T-cell (primary cell): ENCODE measurements around the gene DSCAML1. TPM values are rescaled to one million over a fixed set of nuclear protein-coding genes. Genes with fewer than 3 reads are reported as not detected.

Experiments
- ATAC-seq, 4 experiments: fragments of 200-7000 bp in 3 of 4; fragments of 150-1000 bp in 1 of 4; cut with Tn5 transposase; replicated peaks in 1 of 4; 1 replicate in 3 of 4; 2 replicates in 1 of 4; pipeline ENCODE4 v1.10.0; 2021; ENCODE audit warnings: moderate library complexity in 3 of 4, mild to moderate bottlenecking in 2 of 4, moderate number of reproducible peaks in 1 of 4
- CTCF ChIA-PET, 2 donors: fragments of 300-600 bp; sonication (Branson Sonifier 250); formaldehyde crosslinking; loops; one replicate each; lab custom pipeline; 2022; ENCODE audit warnings: antibody characterized with exemption in 2 of 2; lab: Charles Lee
- POLR2A ChIA-PET, 2 donors: fragments of 300-600 bp; sonication (Branson Sonifier 250); formaldehyde crosslinking; loops; one replicate each; lab custom pipeline; 2022; ENCODE audit warnings: antibody characterized with exemption in 2 of 2; lab: Charles Lee
- DNase-seq, 35 experiments: peaks; one replicate each; pipeline versions ENCODE4 v3.0.0 to v3.0.0-alpha.2; 2013 to 2023
- H3K27ac ChIP-seq: one replicate; pipeline ENCODE4 v1.5.1; 2013; ENCODE audit warnings: low read length
- H3K27me3 ChIP-seq, 2 experiments: replicated peaks in 1 of 2; 1 replicate in 1 of 2; 2 replicates in 1 of 2; pipeline versions ENCODE4 v1.6.1 to v1.7.0; 2013; ENCODE audit warnings: low read length in 1 of 2, mixed read lengths in 1 of 2; ENCODE audit not compliant: control insufficient read depth in 2 of 2, insufficient read depth in 2 of 2; ENCODE audit errors: extremely low read depth in 1 of 2
- H3K36me3 ChIP-seq, 2 donors: 1 replicate in 1 of 2; 2 replicates in 1 of 2; pipeline versions ENCODE4 v1.6.1 to v1.7.0; 2013; ENCODE audit warnings: low read length in 1 of 2; ENCODE audit not compliant: control insufficient read depth in 2 of 2, insufficient read depth in 1 of 2; ENCODE audit errors: extremely low read depth in 1 of 2
- H3K4me1 ChIP-seq, 2 experiments: 1 replicate in 1 of 2; 2 replicates in 1 of 2; pipeline versions ENCODE4 v1.6.1 to v1.7.0; 2013; ENCODE audit warnings: low read length in 2 of 2, mixed read lengths in 1 of 2; ENCODE audit not compliant: insufficient read depth in 2 of 2, control insufficient read depth in 1 of 2; ENCODE audit errors: extremely low read depth in 1 of 2
- H3K4me3 ChIP-seq, 2 donors: 1 replicate in 1 of 2; 2 replicates in 1 of 2; pipeline versions ENCODE4 v1.5.1 to v1.7.0; 2013; ENCODE audit warnings: mild to moderate bottlenecking in 2 of 2, low read length in 1 of 2, moderate library complexity in 1 of 2; ENCODE audit not compliant: control insufficient read depth in 1 of 2; ENCODE audit errors: extremely low read depth in 1 of 2
- H3K9me3 ChIP-seq: 2 replicates; pipeline ENCODE4 v1.7.0; 2013
- H3K27ac Mint-ChIP-seq, 2 donors: one replicate each; pipeline ENCODE4 v1.8.0; 2020 to 2021; ENCODE audit warnings: mild to moderate bottlenecking in 2 of 2, mixed read lengths in 2 of 2
- H3K27me3 Mint-ChIP-seq, 2 donors: one replicate each; pipeline ENCODE4 v1.8.0; 2021 to 2022; ENCODE audit warnings: mixed read lengths in 2 of 2
- H3K36me3 Mint-ChIP-seq: one replicate; pipeline ENCODE4 v1.8.0; 2021; ENCODE audit warnings: mixed read lengths
- H3K4me1 Mint-ChIP-seq, 3 donors: one replicate each; pipeline ENCODE4 v1.8.0; 2020 to 2022; ENCODE audit warnings: mixed read lengths in 3 of 3, mild to moderate bottlenecking in 1 of 3
- H3K4me3 Mint-ChIP-seq, 3 donors: one replicate each; pipeline ENCODE4 v1.8.0; 2020 to 2022; ENCODE audit warnings: mild to moderate bottlenecking in 3 of 3, mixed read lengths in 3 of 3, moderate library complexity in 3 of 3
- H3K9me3 Mint-ChIP-seq, 3 donors: one replicate each; pipeline ENCODE4 v1.8.0; 2020 to 2022; ENCODE audit warnings: mixed read lengths in 3 of 3
- WGBS: methylation state at CpG from one replicate; pipeline ENCODE4 v1.1.5; 2013; ENCODE audit warnings: missing lambda C conversion rate; ENCODE audit not compliant: insufficient coverage; 5-methylcytosine and 5-hydroxymethylcytosine counted together
- total RNA-seq, 35 experiments: library from RNA in 6 of 35; stranded (reverse) in 6 of 35; fragments of 120-200 nt in 1 of 35; gene quantifications; one replicate each; pipeline versions ENCODE4 v1.2.1 to v1.2.4 and lab custom pipeline; 2013 to 2026

DSCAML1 gene
- total RNA-seq, 5 donors from 2014 or later (not counting 1 experiment from before 2014, with no cell fraction given) = 0.15 to 2.4 (median 0.96) TPM

DNA sequence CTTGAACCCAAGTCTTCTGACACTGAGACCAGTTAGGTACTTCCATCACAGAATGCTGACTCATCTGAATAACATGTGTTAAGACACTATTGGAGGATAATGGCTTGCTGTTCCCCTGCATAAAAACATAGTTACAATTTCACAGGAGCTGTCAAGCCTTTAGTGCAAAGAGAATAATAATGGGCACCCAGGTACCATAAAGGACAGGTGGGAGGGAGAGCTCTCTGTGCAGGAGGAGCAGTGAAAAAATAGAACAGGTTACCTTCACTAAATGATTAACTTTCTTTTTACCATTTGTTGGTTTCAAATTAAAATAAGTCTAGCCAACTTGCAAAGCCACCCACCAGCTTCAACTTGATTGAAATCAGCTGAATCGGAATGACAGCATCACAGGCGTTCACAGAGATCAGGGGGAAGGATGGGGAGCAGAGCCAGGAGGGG lies 173.2 kb downstream of the DSCAML1 start:
- Mint-ChIP-seq H3K27ac (no peak overlapping the region), H3K9me3 (peaks cover 6 to 8% (median 8%) of the 10 kb centered on the region in 3 donors), H3K4me3 (no peak overlapping the region), H3K27me3 (peaks cover 11% of the 10 kb centered on the region in 2 donors), H3K36me3 (no peaks in the 10 kb centered on the region), H3K4me1 (no peaks in the 10 kb centered on the region)
- Histone ChIP-seq H3K4me1 (no peaks in the 10 kb centered on the region), H3K4me3 (no peak overlapping the region), H3K27me3 (peaks cover 0 to 22% of the 10 kb centered on the region in 2 experiments), H3K36me3 (no peaks in the 10 kb centered on the region), H3K9me3 (no peaks in the 10 kb centered on the region), H3K27ac (no peak overlapping the region)
- 58% methylated on average over 2 of the region's 2 CpGs for WGBS
- ATAC-seq = no peak
- CTCF ChIA-PET = no interaction called here
- no peak for DNase-seq
- POLR2A ChIA-PET = no interaction called here

DNA sequence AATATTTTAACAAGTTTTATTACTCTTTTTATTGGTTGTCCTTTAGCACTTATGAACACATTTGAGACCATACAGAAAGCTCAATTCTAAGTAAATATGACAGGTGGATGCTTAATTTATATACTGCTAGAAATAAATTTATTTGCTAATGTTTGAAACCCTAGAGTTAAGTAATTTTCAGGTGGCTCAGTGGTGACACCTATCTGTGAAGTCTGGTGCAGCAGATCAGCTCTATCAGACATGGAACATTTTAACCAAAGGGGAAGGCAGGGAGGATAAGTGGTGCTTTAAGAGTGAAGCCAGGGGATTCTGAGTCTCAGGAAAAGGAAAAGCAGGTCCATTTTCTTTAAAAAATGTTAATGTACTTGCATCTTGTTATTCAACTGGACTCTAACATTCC lies 175.8 kb downstream of the DSCAML1 start:
- no peak overlapping the region for H3K4me3 ChIP-seq
- peaks cover 0 to 24% of the 10 kb centered on the region in 2 experiments for H3K27me3 ChIP-seq
- Mint-ChIP-seq H3K4me1 (no peaks in the 10 kb centered on the region), H3K27me3 (peaks cover 0 to 7% of the 10 kb centered on the region in 2 donors), H3K9me3 (peaks cover 6 to 8% (median 8%) of the 10 kb centered on the region in 3 donors), H3K4me3 (no peak overlapping the region), H3K27ac (no peak overlapping the region), H3K36me3 (no peaks in the 10 kb centered on the region)
- H3K4me1 ChIP-seq = no peaks in the 10 kb centered on the region
- no peaks in the 10 kb centered on the region for H3K36me3 ChIP-seq
- POLR2A ChIA-PET = no interaction called here
- DNase-seq (no peak), ATAC-seq (no peak)
- no peak overlapping the region for H3K27ac ChIP-seq
- no peaks in the 10 kb centered on the region for H3K9me3 ChIP-seq
- CTCF ChIA-PET = interaction anchor here (0.6 to 1.1 kb wide), 2 partner anchors 11 to 34 kb away, joined by 3 read pairs; no protein-coding TSS in a partner anchor

DNA sequence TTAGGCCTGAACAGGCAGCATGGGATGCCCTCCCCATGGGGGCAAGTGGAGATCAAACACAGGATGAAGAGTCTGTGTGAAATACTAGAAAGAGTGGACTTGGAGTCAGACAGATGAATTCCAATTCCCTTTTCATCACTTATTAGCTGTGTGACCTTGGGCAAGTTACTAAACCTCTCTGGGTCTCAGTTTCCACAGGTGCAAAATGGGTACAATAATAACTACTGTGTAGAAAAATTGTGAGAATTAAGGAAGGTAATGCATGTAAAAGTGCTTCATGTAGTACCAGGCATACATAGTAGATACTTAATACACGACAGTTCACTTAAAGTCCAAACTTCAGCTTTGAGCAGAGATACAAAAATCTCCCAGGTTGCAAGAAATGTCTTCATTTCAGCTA lies 176.4 kb downstream of the DSCAML1 start:
- no peak overlapping the region for H3K27ac ChIP-seq
- H3K36me3 ChIP-seq = no peaks in the 10 kb centered on the region
- no CpG with 5 or more reads among the region's 1 CpG for WGBS
- Mint-ChIP-seq H3K9me3 (peaks cover 6 to 8% (median 8%) of the 10 kb centered on the region in 3 donors), H3K27me3 (peaks cover 2 to 7% of the 10 kb centered on the region in 2 donors), H3K36me3 (no peaks in the 10 kb centered on the region), H3K4me3 (no peak overlapping the region), H3K27ac (no peak overlapping the region), H3K4me1 (no peaks in the 10 kb centered on the region)
- CTCF ChIA-PET = interaction anchor here in 1 of 2 donors (0.6 kb wide), 1 partner anchor 34 kb away, joined by 3 read pairs; no protein-coding TSS in a partner anchor
- DNase-seq (no peak), ATAC-seq (no peak)
- H3K4me1 ChIP-seq = no peaks in the 10 kb centered on the region
- H3K27me3 ChIP-seq = peaks cover 0 to 24% of the 10 kb centered on the region in 2 experiments
- H3K9me3 ChIP-seq = no peaks in the 10 kb centered on the region
- no peak overlapping the region for H3K4me3 ChIP-seq
- POLR2A ChIA-PET = no interaction called here

DNA sequence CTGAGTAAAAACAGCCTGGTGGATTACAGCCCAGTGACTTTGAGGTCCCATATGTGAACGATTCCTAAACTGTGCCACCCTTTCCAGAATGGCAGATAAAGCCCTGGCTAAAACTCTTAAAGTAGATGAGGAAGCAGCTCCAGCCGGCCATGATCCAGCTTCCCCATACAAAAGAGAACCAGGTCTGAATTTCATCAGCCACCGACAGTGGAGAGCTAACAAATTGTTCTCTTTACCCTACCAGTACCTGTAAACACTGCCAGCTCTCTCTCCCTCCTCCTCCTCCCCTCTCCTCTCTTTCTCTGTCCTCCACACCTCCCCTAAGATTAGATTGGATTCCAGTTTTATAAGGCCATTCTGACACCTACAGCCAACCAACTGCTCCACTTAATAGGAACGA lies 176.9 kb downstream of the DSCAML1 start:
- Mint-ChIP-seq H3K4me1 (no peaks in the 10 kb centered on the region), H3K36me3 (no peaks in the 10 kb centered on the region), H3K27ac (no peak overlapping the region), H3K27me3 (peaks cover 6 to 10% of the 10 kb centered on the region in 2 donors), H3K9me3 (peaks cover 6 to 8% (median 8%) of the 10 kb centered on the region in 3 donors), H3K4me3 (no peak overlapping the region)
- no peak overlapping the region for H3K27ac ChIP-seq
- H3K4me1 ChIP-seq = no peaks in the 10 kb centered on the region
- WGBS = 62% methylated on average over 4 of the region's 4 CpGs
- ChIA-PET POLR2A (no interaction called here), CTCF (no interaction called here)
- H3K27me3 ChIP-seq = peaks cover 0 to 21% of the 10 kb centered on the region in 2 experiments
- no peaks in the 10 kb centered on the region for H3K9me3 ChIP-seq
- H3K36me3 ChIP-seq = no peaks in the 10 kb centered on the region
- ATAC-seq (no peak), DNase-seq (no peak)
- no peak overlapping the region for H3K4me3 ChIP-seq

DNA sequence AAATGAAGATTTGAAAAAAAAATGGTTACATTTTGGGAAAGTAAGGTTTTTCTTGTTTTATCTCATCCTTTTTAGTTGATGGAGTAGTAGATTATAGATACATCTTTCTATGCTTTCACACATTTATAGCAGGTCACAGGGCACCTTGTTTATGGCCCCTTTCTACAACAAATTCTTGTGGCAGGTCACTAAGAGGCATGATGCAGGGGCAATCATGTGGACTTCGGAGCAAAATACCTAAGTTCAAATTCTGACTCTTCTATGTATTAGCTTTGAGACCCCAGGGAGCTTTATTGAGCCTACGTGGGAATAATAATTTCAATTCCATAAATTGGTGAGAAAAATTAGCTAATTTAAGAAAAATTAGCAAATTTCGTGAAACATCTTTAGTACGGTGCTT lies 177.4 kb downstream of the DSCAML1 start:
- H3K36me3 ChIP-seq = no peaks in the 10 kb centered on the region
- no peaks in the 10 kb centered on the region for H3K9me3 ChIP-seq
- WGBS = 80% methylated on average over 2 of the region's 4 CpGs
- H3K9me3 Mint-ChIP-seq = peaks cover 6 to 11% (median 8%) of the 10 kb centered on the region in 3 donors
- ATAC-seq (no peak), DNase-seq (no peak)
- H3K4me1 Mint-ChIP-seq = no peaks in the 10 kb centered on the region
- no peak overlapping the region for H3K4me3 Mint-ChIP-seq
- POLR2A ChIA-PET = no interaction called here
- H3K36me3 Mint-ChIP-seq = no peaks in the 10 kb centered on the region
- H3K27me3 Mint-ChIP-seq = peaks cover 10 to 12% of the 10 kb centered on the region in 2 donors
- peaks cover 0 to 23% of the 10 kb centered on the region in 2 experiments for H3K27me3 ChIP-seq
- no peak overlapping the region for H3K4me3 ChIP-seq
- CTCF ChIA-PET = no interaction called here
- H3K27ac Mint-ChIP-seq = no peak overlapping the region
- no peaks in the 10 kb centered on the region for H3K4me1 ChIP-seq
- H3K27ac ChIP-seq = no peak overlapping the region

DNA sequence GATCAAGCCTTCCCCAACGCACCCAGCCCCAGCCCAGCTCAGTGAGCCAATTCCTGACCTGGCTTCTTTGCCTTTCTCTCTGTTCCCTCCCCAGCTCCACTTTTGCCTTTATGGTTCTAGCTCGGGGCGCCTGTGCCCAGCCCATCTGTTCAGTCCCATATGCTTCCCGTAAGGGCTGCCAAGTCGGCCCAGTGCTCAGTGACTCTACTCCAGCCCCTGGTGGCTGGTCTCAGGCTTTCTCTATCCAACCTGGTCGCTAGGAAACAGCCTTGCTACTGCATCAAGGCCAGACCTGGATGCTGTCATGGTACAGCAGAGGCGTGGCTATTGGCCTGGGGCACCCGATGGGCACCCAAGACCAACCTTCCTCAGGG lies 178.0 kb downstream of the DSCAML1 start:
- ATAC-seq = no peak
- Mint-ChIP-seq H3K36me3 (no peaks in the 10 kb centered on the region), H3K27ac (no peak overlapping the region), H3K27me3 (peaks cover 15% of the 10 kb centered on the region in 2 donors), H3K4me1 (no peaks in the 10 kb centered on the region), H3K9me3 (peaks cover 6 to 14% (median 8%) of the 10 kb centered on the region in 3 donors), H3K4me3 (no peak overlapping the region)
- 75% methylated on average over 7 of the region's 8 CpGs for WGBS
- H3K4me1 ChIP-seq = no peaks in the 10 kb centered on the region
- H3K27ac ChIP-seq = no peak overlapping the region
- no peaks in the 10 kb centered on the region for H3K36me3 ChIP-seq
- CTCF ChIA-PET = no interaction called here
- H3K27me3 ChIP-seq = peaks cover 0 to 25% of the 10 kb centered on the region in 2 experiments
- H3K4me3 ChIP-seq = no peak overlapping the region
- no peaks in the 10 kb centered on the region for H3K9me3 ChIP-seq
- DNase-seq = no peak
- POLR2A ChIA-PET = no interaction called here
